GM12864 (cell line): ENCODE measurements around the gene ROR1.

Source experiments
- DNase-seq: peaks from one replicate; pipeline ENCODE4 v3.0.0-alpha.2; 2011; ENCODE audit warnings: low read depth
- H3K4me3 ChIP-seq: 2 replicates; pipeline ENCODE4 v1.5.1; 2011; ENCODE audit warnings: mild to moderate bottlenecking, low read depth, low read length, control low read depth
- TF ChIP-seq, protein P1 (sequence below): IDR thresholded peaks from 2 replicates; pipeline ENCODE4 v1.5.1; 2011; ENCODE audit warnings: low read depth, mild to moderate bottlenecking, moderate library complexity, low read length, control low read depth, inconsistent platforms; ENCODE audit errors: missing control alignments

ROR1 gene

DNA sequence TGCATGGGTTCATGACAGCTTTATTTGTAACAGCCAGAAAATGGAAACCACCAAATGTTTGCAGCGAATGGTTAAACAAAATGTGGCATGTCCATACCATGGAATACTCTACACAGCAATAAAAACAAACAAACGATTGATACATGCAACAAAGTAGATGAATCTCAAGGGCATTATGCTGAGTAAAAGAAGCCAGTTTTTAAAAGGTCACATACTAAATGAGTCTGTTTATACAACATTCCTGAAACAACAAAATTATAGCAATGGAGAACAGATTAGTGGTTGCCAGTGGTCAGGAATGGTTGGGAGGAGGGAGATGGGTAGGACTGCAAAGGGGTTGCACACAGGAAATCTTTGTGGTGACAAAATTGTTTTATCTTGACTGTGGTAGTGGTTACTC, 227.2 kb downstream of the ROR1 start:
- TF ChIP-seq, protein P1, sequence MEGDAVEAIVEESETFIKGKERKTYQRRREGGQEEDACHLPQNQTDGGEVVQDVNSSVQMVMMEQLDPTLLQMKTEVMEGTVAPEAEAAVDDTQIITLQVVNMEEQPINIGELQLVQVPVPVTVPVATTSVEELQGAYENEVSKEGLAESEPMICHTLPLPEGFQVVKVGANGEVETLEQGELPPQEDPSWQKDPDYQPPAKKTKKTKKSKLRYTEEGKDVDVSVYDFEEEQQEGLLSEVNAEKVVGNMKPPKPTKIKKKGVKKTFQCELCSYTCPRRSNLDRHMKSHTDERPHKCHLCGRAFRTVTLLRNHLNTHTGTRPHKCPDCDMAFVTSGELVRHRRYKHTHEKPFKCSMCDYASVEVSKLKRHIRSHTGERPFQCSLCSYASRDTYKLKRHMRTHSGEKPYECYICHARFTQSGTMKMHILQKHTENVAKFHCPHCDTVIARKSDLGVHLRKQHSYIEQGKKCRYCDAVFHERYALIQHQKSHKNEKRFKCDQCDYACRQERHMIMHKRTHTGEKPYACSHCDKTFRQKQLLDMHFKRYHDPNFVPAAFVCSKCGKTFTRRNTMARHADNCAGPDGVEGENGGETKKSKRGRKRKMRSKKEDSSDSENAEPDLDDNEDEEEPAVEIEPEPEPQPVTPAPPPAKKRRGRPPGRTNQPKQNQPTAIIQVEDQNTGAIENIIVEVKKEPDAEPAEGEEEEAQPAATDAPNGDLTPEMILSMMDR, result no peak
- H3K4me3 ChIP-seq, result no peak overlapping the region
- no peak for DNase-seq

DNA sequence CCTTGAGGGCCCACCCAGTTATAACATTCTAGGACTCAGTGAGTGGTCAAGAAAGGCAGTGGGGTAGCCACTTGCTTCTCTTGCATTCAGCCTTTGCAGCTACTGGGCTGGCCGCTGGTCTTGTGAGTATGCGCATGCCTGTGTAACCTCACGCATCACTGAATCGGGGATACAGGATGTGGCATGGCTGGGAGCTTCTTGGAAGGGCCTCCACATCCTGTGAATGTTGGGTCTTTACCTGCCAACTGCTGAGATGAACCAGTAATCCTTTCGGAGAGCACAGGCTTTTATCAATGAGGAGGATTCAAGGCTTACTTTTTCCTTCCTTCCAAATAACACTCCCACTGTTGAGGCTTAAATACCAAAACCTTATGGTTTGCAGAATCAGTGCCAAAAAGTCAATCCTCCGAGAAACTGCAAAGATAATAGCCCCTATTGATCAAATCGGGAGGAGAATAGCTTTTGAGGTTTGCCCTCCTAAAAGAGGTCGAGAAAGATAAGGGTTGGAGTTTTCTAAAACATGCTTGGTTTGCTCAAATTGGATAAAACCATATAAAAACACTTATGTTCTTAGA, 230.7 kb downstream of the ROR1 start:
- no peak for DNase-seq
- TF ChIP-seq, protein P1, result no peak

DNA sequence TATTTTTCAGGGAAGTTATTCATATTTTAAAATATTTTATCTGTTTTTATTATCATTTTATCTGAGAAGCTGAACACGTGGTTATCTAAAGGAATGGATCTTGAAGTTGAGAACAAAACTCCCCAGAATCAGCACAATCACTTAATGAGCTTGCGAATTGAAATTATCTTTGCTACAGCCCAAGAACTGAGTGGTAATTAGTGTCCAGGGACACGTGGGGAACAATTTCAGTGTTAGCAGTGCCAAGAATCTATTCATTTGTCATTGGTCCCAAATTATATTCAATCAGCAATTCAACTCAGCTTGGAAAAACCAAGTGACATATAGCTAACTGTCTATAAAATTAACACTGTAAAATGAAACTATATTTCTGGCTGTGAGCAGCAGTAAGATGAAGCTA, 232.0 kb downstream of the ROR1 start:
- no peak overlapping the region for H3K4me3 ChIP-seq
- TF ChIP-seq, protein P1, result no peak
- DNase-seq, result no peak

More for the DNA sequence above, 230.7 kb downstream of the ROR1 start:
- no peak overlapping the region for H3K4me3 ChIP-seq

DNA sequence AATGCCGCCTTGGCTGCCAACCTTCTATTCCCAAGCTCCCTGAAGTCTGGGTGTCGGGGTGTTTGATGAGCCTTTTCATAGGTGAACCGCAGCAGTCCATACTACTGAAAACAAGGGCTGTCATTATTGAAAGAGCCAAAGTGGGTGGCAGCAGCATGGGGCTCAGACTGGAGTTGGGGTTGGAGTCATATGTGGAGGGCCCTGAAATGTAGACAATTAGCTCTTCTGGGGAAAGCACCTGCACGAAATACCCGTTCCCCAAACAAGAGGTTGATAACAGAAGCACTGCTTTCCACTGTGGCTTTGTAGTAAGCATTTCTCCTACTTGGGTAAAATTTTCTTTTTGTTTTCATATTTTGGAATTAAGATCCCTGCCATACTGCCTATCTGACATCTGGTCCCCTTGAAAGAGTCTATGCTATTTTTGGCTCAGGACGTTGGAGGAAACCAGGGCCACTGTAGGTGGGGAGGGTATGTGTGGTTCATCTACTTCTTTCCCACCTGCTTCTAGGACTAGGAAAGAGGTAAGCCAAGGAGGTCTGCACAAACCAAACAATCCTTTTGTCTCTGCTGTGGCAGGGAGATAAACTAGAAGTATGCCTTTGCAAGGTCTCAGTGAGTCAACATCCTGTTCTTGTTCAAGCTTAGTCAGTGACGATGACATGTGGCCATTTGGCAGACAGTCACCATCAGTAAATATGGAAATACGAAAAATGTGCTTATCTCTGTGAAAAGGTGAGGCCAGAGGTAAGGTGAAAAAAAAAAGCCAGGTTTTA, 232.6 kb downstream of the ROR1 start:
- H3K4me3 ChIP-seq, result no peak overlapping the region
- no peak for DNase-seq
- TF ChIP-seq, protein P1, result no peak

DNA sequence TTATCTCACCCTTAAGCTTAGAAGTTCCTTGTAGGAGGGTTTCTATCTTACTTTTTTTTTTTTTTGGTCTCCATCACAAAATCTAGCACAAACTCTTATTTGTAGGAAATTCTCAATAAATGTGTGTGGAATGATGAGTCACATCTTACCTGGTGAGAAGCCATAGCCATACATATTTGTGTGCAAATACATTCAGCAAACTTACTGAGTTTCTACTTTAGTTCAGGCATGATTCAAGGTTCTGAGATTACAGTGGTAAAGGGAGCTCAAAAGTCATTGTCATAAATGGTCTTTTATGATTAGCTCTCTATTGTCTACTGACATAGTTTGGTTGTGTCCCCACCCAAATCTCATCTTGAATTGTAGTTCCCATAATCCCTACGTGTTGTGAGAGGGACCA, 236.5 kb downstream of the ROR1 start:
- no peak for DNase-seq
- TF ChIP-seq, protein P1, result no peak
- no peak overlapping the region for H3K4me3 ChIP-seq

DNA sequence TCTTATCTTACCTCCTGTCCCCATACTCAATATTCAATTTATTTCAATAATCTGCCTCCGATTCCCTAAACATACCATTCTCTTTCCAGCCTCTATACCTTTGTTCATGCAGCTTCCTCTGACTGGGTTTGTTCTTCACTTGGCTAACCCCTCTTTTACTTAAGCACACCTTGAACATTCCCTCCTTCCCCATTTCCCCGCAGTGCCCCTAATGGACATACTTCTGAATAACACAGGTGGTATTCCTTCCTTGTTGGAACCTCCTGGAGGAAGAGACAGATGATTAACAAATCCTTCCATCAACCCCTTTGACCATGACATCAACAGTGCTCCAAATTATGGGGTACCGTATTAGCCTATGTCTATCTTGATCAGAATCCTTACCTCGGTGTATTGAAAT, 239.6 kb downstream of the ROR1 start:
- no peak overlapping the region for H3K4me3 ChIP-seq
- TF ChIP-seq, protein P1, result no peak
- DNase-seq, result no peak

DNA sequence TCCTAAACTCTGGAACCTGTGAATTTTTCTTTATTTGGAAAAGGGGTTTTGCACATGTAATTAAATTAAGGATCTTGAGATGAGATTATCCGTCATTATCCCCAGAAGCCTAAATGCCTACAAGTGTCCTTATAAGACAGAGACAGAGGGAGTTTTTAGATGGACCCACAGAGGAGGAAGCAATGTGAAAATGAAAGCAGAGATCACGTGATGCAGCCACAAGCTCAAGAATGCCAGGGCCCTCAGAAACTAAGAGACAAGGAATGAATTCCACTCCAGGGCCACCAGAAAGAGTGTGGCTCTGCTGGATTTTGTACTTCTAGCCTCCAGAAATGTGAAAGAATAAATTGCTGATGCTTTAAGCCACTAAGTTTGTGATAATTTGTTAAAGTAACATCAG, 246.0 kb downstream of the ROR1 start:
- TF ChIP-seq, protein P1, result no peak
- H3K4me3 ChIP-seq, result no peak overlapping the region
- DNase-seq, result peak; percentile 2
